Activated B cell treated with CpG ODN at 0.5 μM for 24 hours (primary cell): Measurements from ENCODE around the gene ZNF546. TPM values are rescaled to one million over a fixed set of nuclear protein-coding genes. Genes with fewer than 3 reads are reported as not detected.

Source experiments
- ATAC-seq: fragments of 200-7000 bp; cut with Tn5 transposase; one replicate; pipeline ENCODE4 v1.10.0; 2021; ENCODE audit warnings: low read depth, mild to moderate bottlenecking, moderate library complexity
- CTCF ChIA-PET: fragments of 350-600 bp; sonication (Branson Sonifier 250); formaldehyde crosslinking; loops from one replicate; lab custom pipeline; 2021; ENCODE audit warnings: antibody characterized with exemption; lab: Charles Lee
- POLR2A ChIA-PET: fragments of 350-600 bp; sonication (Branson Sonifier 250); formaldehyde crosslinking; loops from one replicate; lab custom pipeline; 2021; ENCODE audit warnings: antibody characterized with exemption; lab: Charles Lee
- DNase-seq: peaks from one replicate; pipeline ENCODE4 v3.0.0; 2022
- H3K27ac Mint-ChIP-seq: one replicate; pipeline ENCODE4 v1.8.0; 2020; ENCODE audit warnings: mixed read lengths
- H3K27me3 Mint-ChIP-seq: one replicate; pipeline ENCODE4 v1.8.0; 2021; ENCODE audit warnings: mixed read lengths
- H3K36me3 Mint-ChIP-seq: one replicate; pipeline ENCODE4 v1.8.0; 2021; ENCODE audit warnings: low read depth, mixed read lengths
- H3K4me1 Mint-ChIP-seq: one replicate; pipeline ENCODE4 v1.8.0; 2021; ENCODE audit warnings: mixed read lengths
- H3K4me3 Mint-ChIP-seq: one replicate; pipeline ENCODE4 v1.8.0; 2020; ENCODE audit warnings: mild to moderate bottlenecking, mixed read lengths
- H3K9me3 Mint-ChIP-seq: one replicate; pipeline ENCODE4 v1.8.0; 2020; ENCODE audit warnings: mixed read lengths
- intact Hi-C: fragments of 100-400 bp; cut with micrococcal nuclease; formaldehyde crosslinking; loops from one replicate; pipeline ENCODE4 v1.15.1; 2024
- total RNA-seq: library from RNA; stranded (reverse); gene quantifications from 2 replicates; pipeline ENCODE4 v1.2.3, GENCODE V29; 2022
- TF ChIP-seq, protein P1 (sequence below): fragments of 200-600 bp; IDR thresholded peaks from one replicate; pipeline ENCODE4 v1.8.0; 2022; ENCODE audit warnings: antibody characterized with exemption, mild to moderate bottlenecking

The ZNF546 gene
- total RNA-seq, 1 donor from 2014 or later: 11.6 TPM

DNA sequence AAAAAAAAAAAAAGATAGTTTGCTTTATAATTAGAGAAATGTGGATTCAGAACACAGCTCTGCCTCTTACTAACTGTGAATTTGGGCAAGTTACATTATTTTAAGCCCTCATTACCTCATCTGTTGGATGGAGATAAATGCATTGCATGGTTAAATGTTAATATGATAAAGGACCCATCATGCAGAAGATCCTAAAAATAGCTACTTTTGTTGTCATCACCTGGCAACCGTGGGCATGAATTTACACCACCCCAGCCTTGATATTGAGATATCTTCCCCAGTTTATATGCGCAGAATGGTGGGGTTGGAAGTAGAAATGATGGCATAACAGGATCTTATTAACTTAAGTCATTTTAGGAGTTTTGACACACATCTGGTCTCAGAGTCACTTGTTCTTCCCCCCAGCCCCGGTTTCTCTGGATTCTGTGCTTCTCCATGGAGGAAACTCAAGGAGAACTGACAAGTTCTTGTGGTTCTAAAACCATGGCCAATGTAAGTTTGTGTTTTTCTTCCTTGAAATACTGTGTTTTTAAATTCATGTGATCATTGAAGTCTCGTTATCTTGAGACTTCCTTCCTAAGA, 8.9 kb downstream of the ZNF546 start:
- TF ChIP-seq, protein P1, sequence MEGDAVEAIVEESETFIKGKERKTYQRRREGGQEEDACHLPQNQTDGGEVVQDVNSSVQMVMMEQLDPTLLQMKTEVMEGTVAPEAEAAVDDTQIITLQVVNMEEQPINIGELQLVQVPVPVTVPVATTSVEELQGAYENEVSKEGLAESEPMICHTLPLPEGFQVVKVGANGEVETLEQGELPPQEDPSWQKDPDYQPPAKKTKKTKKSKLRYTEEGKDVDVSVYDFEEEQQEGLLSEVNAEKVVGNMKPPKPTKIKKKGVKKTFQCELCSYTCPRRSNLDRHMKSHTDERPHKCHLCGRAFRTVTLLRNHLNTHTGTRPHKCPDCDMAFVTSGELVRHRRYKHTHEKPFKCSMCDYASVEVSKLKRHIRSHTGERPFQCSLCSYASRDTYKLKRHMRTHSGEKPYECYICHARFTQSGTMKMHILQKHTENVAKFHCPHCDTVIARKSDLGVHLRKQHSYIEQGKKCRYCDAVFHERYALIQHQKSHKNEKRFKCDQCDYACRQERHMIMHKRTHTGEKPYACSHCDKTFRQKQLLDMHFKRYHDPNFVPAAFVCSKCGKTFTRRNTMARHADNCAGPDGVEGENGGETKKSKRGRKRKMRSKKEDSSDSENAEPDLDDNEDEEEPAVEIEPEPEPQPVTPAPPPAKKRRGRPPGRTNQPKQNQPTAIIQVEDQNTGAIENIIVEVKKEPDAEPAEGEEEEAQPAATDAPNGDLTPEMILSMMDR: no peak
- ChIA-PET CTCF (no interaction called here), POLR2A (no interaction called here)
- intact Hi-C loops: no loop called here
- Mint-ChIP-seq H3K4me1 (no peaks in the 10 kb centered on the region), H3K9me3 (peaks cover 10% of the 10 kb centered on the region), H3K27ac (no peak overlapping the region), H3K36me3 (peaks cover 41% of the 10 kb centered on the region), H3K27me3 (no peaks in the 10 kb centered on the region), H3K4me3 (no peak overlapping the region)
- ATAC-seq: no peak
- no peak for DNase-seq

DNA sequence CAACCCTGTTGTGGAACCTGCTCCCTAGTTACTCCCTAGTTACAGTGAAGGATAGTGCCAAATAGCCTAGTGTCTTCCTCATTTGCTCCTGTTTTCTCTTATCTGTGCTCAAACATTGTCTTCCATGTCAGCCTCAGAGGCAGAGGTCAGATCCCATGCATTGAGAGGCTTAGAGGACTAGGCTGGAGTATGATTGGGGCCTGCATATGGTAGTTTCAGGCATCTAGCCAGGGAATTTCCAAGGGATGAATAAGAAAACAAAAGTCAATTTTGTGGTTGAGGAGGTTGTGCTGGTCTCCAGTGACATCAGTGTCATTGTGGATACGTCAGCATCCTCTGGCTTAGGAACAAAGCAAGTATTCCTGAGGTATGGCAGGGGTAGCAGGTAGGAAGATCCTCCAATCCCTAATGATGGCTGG, 9.4 kb downstream of the ZNF546 start:
- Mint-ChIP-seq H3K4me1 (no peaks in the 10 kb centered on the region), H3K9me3 (peaks cover 10% of the 10 kb centered on the region), H3K36me3 (peaks cover 43% of the 10 kb centered on the region), H3K27ac (no peak overlapping the region), H3K27me3 (no peaks in the 10 kb centered on the region), H3K4me3 (no peak overlapping the region)
- no peak for ATAC-seq
- DNase-seq: no peak
- ChIA-PET CTCF (no interaction called here), POLR2A (no interaction called here)
- TF ChIP-seq, protein P1: no peak
- intact Hi-C loops: no loop called here

DNA sequence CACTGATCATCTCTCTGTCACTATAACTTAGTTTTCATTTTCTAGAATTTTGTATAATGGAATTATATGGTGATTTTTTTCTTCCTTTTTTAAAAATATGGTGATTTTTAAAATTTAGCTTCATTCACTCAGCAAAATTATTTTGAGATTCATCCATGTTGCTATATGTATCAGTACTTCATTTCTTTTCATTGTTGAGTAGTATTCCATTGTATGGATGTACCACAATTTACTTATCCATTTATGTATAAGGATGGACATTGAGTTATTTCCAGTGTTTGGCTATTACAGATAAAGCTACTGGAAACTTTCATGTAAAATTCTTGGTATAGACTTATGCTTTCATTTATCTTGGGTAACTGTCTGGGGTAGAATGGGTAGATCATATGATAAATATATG, 12.8 kb downstream of the ZNF546 start:
- ChIA-PET CTCF (no interaction called here), POLR2A (no interaction called here)
- H3K4me3 Mint-ChIP-seq: no peak overlapping the region
- TF ChIP-seq, protein P1: no peak
- H3K9me3 Mint-ChIP-seq: peaks cover 32% of the 10 kb centered on the region
- no peaks in the 10 kb centered on the region for H3K4me1 Mint-ChIP-seq
- H3K27me3 Mint-ChIP-seq: no peaks in the 10 kb centered on the region
- H3K36me3 Mint-ChIP-seq: peaks cover 76% of the 10 kb centered on the region
- DNase-seq (no peak), ATAC-seq (no peak)
- intact Hi-C loops: no loop called here
- no peak overlapping the region for H3K27ac Mint-ChIP-seq

DNA sequence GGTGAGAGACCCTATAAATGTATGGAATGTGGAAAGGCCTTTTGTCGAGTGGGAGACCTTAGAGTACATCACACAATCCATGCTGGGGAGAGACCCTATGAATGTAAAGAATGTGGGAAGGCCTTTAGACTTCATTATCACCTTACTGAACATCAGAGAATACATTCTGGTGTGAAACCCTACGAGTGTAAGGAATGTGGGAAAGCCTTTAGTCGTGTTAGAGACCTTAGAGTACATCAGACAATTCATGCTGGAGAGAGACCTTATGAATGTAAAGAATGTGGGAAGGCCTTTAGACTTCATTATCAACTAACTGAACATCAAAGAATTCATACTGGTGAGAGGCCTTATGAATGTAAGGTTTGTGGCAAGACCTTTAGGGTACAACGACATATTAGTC, 17.1 kb downstream of the ZNF546 start:
- intact Hi-C loops: no loop called here
- TF ChIP-seq, protein P1: no peak
- Mint-ChIP-seq H3K4me1 (no peaks in the 10 kb centered on the region), H3K27me3 (no peaks in the 10 kb centered on the region), H3K27ac (no peak overlapping the region), H3K4me3 (no peak overlapping the region), H3K36me3 (peaks cover 60% of the 10 kb centered on the region), H3K9me3 (peaks cover 44% of the 10 kb centered on the region)
- POLR2A ChIA-PET: no interaction called here
- CTCF ChIA-PET: no interaction called here
- DNase-seq: no peak
- ATAC-seq: no peak

DNA sequence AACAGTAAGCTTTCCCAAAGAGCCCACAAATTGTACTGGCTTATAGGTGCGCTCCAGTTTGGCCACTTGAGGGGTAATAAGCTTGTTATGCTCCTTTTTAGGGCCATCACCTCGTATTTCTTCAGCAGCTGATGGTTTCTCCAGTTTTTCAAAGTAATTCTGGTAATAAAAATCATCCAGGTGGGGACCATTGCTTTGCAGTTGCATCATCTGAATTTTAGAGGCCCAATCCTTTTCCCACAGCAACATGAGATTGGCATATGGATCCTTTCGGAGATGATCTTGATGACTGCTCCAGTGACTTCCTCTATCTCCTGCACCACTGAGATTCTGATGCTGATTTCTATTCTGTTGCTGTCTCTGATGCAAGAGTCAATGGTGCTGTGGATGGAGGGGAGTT, 27.1 kb downstream of the ZNF546 start:
- ATAC-seq (no peak), DNase-seq (no peak)
- ChIA-PET CTCF (no interaction called here), POLR2A (no interaction called here)
- H3K27me3 Mint-ChIP-seq: no peaks in the 10 kb centered on the region
- H3K9me3 Mint-ChIP-seq: peaks cover 37% of the 10 kb centered on the region
- intact Hi-C loops: no loop called here
- peaks cover 11% of the 10 kb centered on the region for H3K36me3 Mint-ChIP-seq
- H3K4me1 Mint-ChIP-seq: no peaks in the 10 kb centered on the region
- H3K4me3 Mint-ChIP-seq: no peak overlapping the region
- H3K27ac Mint-ChIP-seq: no peak overlapping the region
- TF ChIP-seq, protein P1: no peak
